ENCODE data around the gene RALGAPA2.

The RALGAPA2 gene

GRCh38 chr20:20720158-20720557, 7.7 kb upstream of the RALGAPA2 start:
- DNase-seq = no peak

- DNase-seq = no peak
These were observed 7.0 kb upstream of the RALGAPA2 start for GRCh38 chr20:20719411-20719810.

GRCh38 chr20:20713244-20713765, 861 bp upstream of the RALGAPA2 start:
- DNase-seq = no peak

GRCh38 chr20:20712004-20712473, 405 bp downstream of the RALGAPA2 start:
- no peak for DNase-seq

- no peak for DNase-seq
These were observed 1.0 kb downstream of the RALGAPA2 start for GRCh38 chr20:20711413-20711812.

GRCh38 chr20:20710443-20711315, 1.8 kb downstream of the RALGAPA2 start:
- no peak for DNase-seq

- DNase-seq = no peak
These were observed 2.6 kb downstream of the RALGAPA2 start for GRCh38 chr20:20709887-20710286.

- no peak for DNase-seq
These were observed 6.2 kb downstream of the RALGAPA2 start for GRCh38 chr20:20706285-20706684.

- DNase-seq = no peak
These were observed 9.9 kb downstream of the RALGAPA2 start for GRCh38 chr20:20702330-20703245.

GRCh38 chr20:20699917-20700316, 12.5 kb downstream of the RALGAPA2 start:
- DNase-seq = no peak

- DNase-seq = no peak
These were observed 13.3 kb downstream of the RALGAPA2 start for GRCh38 chr20:20699144-20699543.

- no peak for DNase-seq
These were observed 15.1 kb downstream of the RALGAPA2 start for GRCh38 chr20:20697325-20697845.

- DNase-seq = no peak
These were observed 17.1 kb downstream of the RALGAPA2 start for GRCh38 chr20:20695250-20695816.

- no peak for DNase-seq
These were observed 17.9 kb downstream of the RALGAPA2 start for GRCh38 chr20:20694591-20694990.

- no peak for DNase-seq
These were observed 19.9 kb downstream of the RALGAPA2 start for GRCh38 chr20:20692587-20692986.

- DNase-seq = no peak
These were observed 20.8 kb downstream of the RALGAPA2 start for GRCh38 chr20:20691477-20692235.

- no peak for DNase-seq
These were observed 21.6 kb downstream of the RALGAPA2 start for GRCh38 chr20:20690676-20691476.

- DNase-seq = no peak
These were observed 25.1 kb downstream of the RALGAPA2 start for GRCh38 chr20:20687319-20687718.

- no peak for DNase-seq
These were observed 26.8 kb downstream of the RALGAPA2 start for GRCh38 chr20:20685635-20686034.

GRCh38 chr20:20683481-20684321, 28.7 kb downstream of the RALGAPA2 start:
- no peak for DNase-seq

Measured in 8988T (cell line).